GM18867 (cell line): ENCODE data around the gene RAD51AP1.

ENCODE experiments used
- ATAC-seq: cut with Tn5 transposase; IDR thresholded peaks from one replicate; pipeline ENCODE4 v1.9.1; 2021; ENCODE audit warnings: mild to moderate bottlenecking, moderate library complexity; ENCODE audit not compliant: unreplicated experiment

The RAD51AP1 gene

GRCh38 chr12:4540638-4541037 is 1.9 kb downstream of the RAD51AP1 start:
- ATAC-seq: no peak

- ATAC-seq: no peak
Measured at GRCh38 chr12:4545195-4545594, 6.5 kb downstream of the RAD51AP1 start.

GRCh38 chr12:4552191-4552590 is 13.5 kb downstream of the RAD51AP1 start:
- ATAC-seq: no peak

- no peak for ATAC-seq
Measured at GRCh38 chr12:4553943-4554342, 15.3 kb downstream of the RAD51AP1 start.

- no peak for ATAC-seq
Measured at GRCh38 chr12:4555804-4556203, 17.1 kb downstream of the RAD51AP1 start.

GRCh38 chr12:4556735-4557530 is 18.2 kb downstream of the RAD51AP1 start:
- ATAC-seq: no peak

- no peak for ATAC-seq
Measured at GRCh38 chr12:4557586-4557985, 18.9 kb downstream of the RAD51AP1 start.

- no peak for ATAC-seq
Measured at GRCh38 chr12:4558171-4558570, 19.5 kb downstream of the RAD51AP1 start.

- no peak for ATAC-seq
Measured at GRCh38 chr12:4562034-4562657, 23.5 kb downstream of the RAD51AP1 start, which contains the start of gene DYRK4. DYRK4 (plus strand) TSS chr12:4562208; CDS start chr12:4562246, 38 bp downstream.

GRCh38 chr12:4563336-4563735 is 24.6 kb downstream of the RAD51AP1 start:
- ATAC-seq: no peak

GRCh38 chr12:4564818-4565217 is 26.1 kb downstream of the RAD51AP1 start:
- no peak for ATAC-seq

GRCh38 chr12:4566474-4566873 is 27.8 kb downstream of the RAD51AP1 start:
- no peak for ATAC-seq

GRCh38 chr12:4567073-4567881 is 28.6 kb downstream of the RAD51AP1 start:
- peak; percentile 59 for ATAC-seq

GRCh38 chr12:4569261-4569660 is 30.6 kb downstream of the RAD51AP1 start:
- ATAC-seq: no peak

GRCh38 chr12:4572680-4573079 is 34.0 kb downstream of the RAD51AP1 start:
- no peak for ATAC-seq

GRCh38 chr12:4579305-4580102 is 40.8 kb downstream of the RAD51AP1 start:
- peak; percentile 44 for ATAC-seq

GRCh38 chr12:4580281-4580688 is 41.6 kb downstream of the RAD51AP1 start:
- ATAC-seq: no peak

GRCh38 chr12:4584281-4584680 is 45.6 kb downstream of the RAD51AP1 start:
- no peak for ATAC-seq

GRCh38 chr12:4584896-4585295 is 46.2 kb downstream of the RAD51AP1 start:
- no peak for ATAC-seq

- ATAC-seq: no peak
Measured at GRCh38 chr12:4586500-4586899, 47.8 kb downstream of the RAD51AP1 start.

GRCh38 chr12:4587108-4587507 is 48.4 kb downstream of the RAD51AP1 start:
- no peak for ATAC-seq
